Choroid plexus epithelial cell (primary cell): ENCODE results near the gene MBOAT2.
"Not testable (repeated sequence)": the region's sequence is repeated elsewhere in the genome, so short reads cannot be mapped to it uniquely, and the experiment has no call there.

Experiments used
- DNase-seq: peaks from one replicate; pipeline ENCODE4 v3.0.0-alpha.2; 2010; ENCODE audit warnings: low read depth
- H3K4me3 ChIP-seq: 2 replicates; pipeline ENCODE4 v1.5.1; 2011; ENCODE audit warnings: low read depth, mild to moderate bottlenecking, control low read depth, low read length, moderate library complexity
- CTCF ChIP-seq: conservative IDR thresholded peaks from 2 replicates; pipeline ENCODE4 v1.5.1; 2011; ENCODE audit warnings: low read depth, mild to moderate bottlenecking, control low read depth, inconsistent platforms, low read length, moderate library complexity

The MBOAT2 gene

GRCh38 chr2:8925411-8925810 is 78.1 kb downstream of the MBOAT2 start:
- TF ChIP-seq CTCF, result no peak
- H3K4me3 ChIP-seq, result no peak overlapping the region
- DNase-seq, result no peak

- peak; percentile 32 for DNase-seq
- H3K4me3 ChIP-seq, result no peak overlapping the region
- TF ChIP-seq CTCF, result no peak
Observed at GRCh38 chr2:8923183-8923582, 80.3 kb downstream of the MBOAT2 start.

GRCh38 chr2:8922431-8922830 is 81.1 kb downstream of the MBOAT2 start:
- TF ChIP-seq CTCF, result no peak
- H3K4me3 ChIP-seq, result no peak overlapping the region

GRCh38 chr2:8918412-8918811 is 85.1 kb downstream of the MBOAT2 start:
- H3K4me3 ChIP-seq, result no peak overlapping the region
- TF ChIP-seq CTCF, result no peak
- DNase-seq, result no peak

More at GRCh38 chr2:8922431-8922830, 81.1 kb downstream of the MBOAT2 start:
- peak; percentile 2 for DNase-seq

GRCh38 chr2:8915941-8916340 is 87.5 kb downstream of the MBOAT2 start:
- H3K4me3 ChIP-seq, result no peak overlapping the region
- no peak for TF ChIP-seq CTCF
- DNase-seq, result no peak

GRCh38 chr2:8913767-8914166 is 89.7 kb downstream of the MBOAT2 start:
- H3K4me3 ChIP-seq, DNase-seq: not testable (repeated sequence)

- DNase-seq, result no peak
- no peak overlapping the region for H3K4me3 ChIP-seq
- no peak for TF ChIP-seq CTCF
Observed at GRCh38 chr2:8907764-8908288, 95.7 kb downstream of the MBOAT2 start.

- H3K4me3 ChIP-seq, DNase-seq: not testable (repeated sequence)
Observed at GRCh38 chr2:8903924-8904323, 99.6 kb downstream of the MBOAT2 start.

GRCh38 chr2:8902757-8903156 is 100.7 kb downstream of the MBOAT2 start:
- H3K4me3 ChIP-seq, DNase-seq: not testable (repeated sequence)

- not testable (repeated sequence) for DNase-seq, H3K4me3 ChIP-seq
Observed at GRCh38 chr2:8897206-8897605, 106.3 kb downstream of the MBOAT2 start.

GRCh38 chr2:8896671-8897070 is 106.8 kb downstream of the MBOAT2 start:
- not testable (repeated sequence) for H3K4me3 ChIP-seq, DNase-seq

GRCh38 chr2:8895087-8895912 is 108.2 kb downstream of the MBOAT2 start:
- DNase-seq, H3K4me3 ChIP-seq: not testable (repeated sequence)
